HepG2 (cell line): ENCODE measurements around the gene CRTC2. TPM values are rescaled to one million over a fixed set of nuclear protein-coding genes. Genes with fewer than 3 reads are reported as not detected.

Source experiments
- GTF3A ChIP-seq: sonication (generic); formaldehyde crosslinking; conservative IDR thresholded peaks from 2 replicates; pipeline ENCODE4 v1.4.0; 2020; ENCODE audit warnings: mild to moderate bottlenecking, missing genetic modification reagents
- RBM39 ChIP-seq: fragments of 200-400 bp; formaldehyde crosslinking; IDR thresholded peaks from one replicate; pipeline ENCODE4 v1.6.1; 2018; ENCODE audit warnings: antibody characterized with exemption, mild to moderate bottlenecking, low read depth, low read length; ENCODE audit not compliant: poor library complexity, severe bottlenecking
- SMARCC2 ChIP-seq: fragments of 450-650 bp; IDR thresholded peaks from 2 replicates; pipeline ENCODE4 v1.6.1; 2017; ENCODE audit warnings: antibody characterized with exemption, mild to moderate bottlenecking
- TAF1 ChIP-seq: sonication (generic); formaldehyde crosslinking; IDR thresholded peaks from 2 replicates; pipeline ENCODE4 v1.4.0; 2020; ENCODE audit warnings: missing genetic modification reagents
- ZNF296 ChIP-seq: sonication (generic); formaldehyde crosslinking; conservative IDR thresholded peaks from 2 replicates; pipeline ENCODE4 v1.5.0; 2020; ENCODE audit warnings: mild to moderate bottlenecking, missing genetic modification reagents
- ZNF788 ChIP-seq: sonication (generic); formaldehyde crosslinking; IDR thresholded peaks from 2 replicates; pipeline ENCODE4 v1.5.0; 2020; ENCODE audit warnings: mild to moderate bottlenecking, missing genetic modification reagents, borderline replicate concordance
- polyA plus RNA-seq, 8 experiments: library from polyadenylated mRNA; depleted of rRNA in 3 of 8; stranded (reverse) in 7 of 8; unstranded in 1 of 8; fragments of >200 nt; fragmentation: Illumina TruSeq in 4 of 8; extraction: Trizol in 4 of 8; gene quantifications; 2 replicates each; pipeline versions ENCODE4 v1.2.1 to v1.2.3, GENCODE V29; 2011 to 2016; ENCODE audit warnings: low read depth in 4 of 8, missing spikeins in 1 of 8, mixed read lengths in 1 of 8; ENCODE audit not compliant: insufficient read depth in 1 of 8
- total RNA-seq, 5 experiments: library from RNA; depleted of rRNA; stranded (reverse); fragments of >200 nt; fragmentation: Illumina TruSeq; extraction: Trizol; gene quantifications; 2 replicates each; pipeline ENCODE4 v1.2.3, GENCODE V29; 2016; ENCODE audit warnings: low read depth in 1 of 5
- TF ChIP-seq, protein P1 (sequence below): sonication (generic); IDR thresholded peaks from 2 replicates; pipeline ENCODE4 v1.6.1; 2016; ENCODE audit warnings: low read depth, borderline replicate concordance
- TF ChIP-seq, protein P2 (sequence below): sonication (generic); formaldehyde crosslinking; IDR thresholded peaks from 2 replicates; pipeline ENCODE4 v1.5.1; 2020; ENCODE audit warnings: missing genetic modification reagents, mild to moderate bottlenecking, borderline replicate concordance
- TF ChIP-seq, protein P3 (sequence below): sonication (generic); formaldehyde crosslinking; conservative IDR thresholded peaks from 2 replicates; pipeline ENCODE4 v1.8.0; 2022; ENCODE audit warnings: mild to moderate bottlenecking, moderate library complexity, missing genetic modification reagents
- TF ChIP-seq, protein P4 (sequence below): sonication (generic); formaldehyde crosslinking; conservative IDR thresholded peaks from 2 replicates; pipeline ENCODE4 v1.4.0; 2020; ENCODE audit warnings: missing genetic modification reagents
- TF ChIP-seq, protein P5 (sequence below): sonication (generic); formaldehyde crosslinking; IDR thresholded peaks from 2 replicates; pipeline ENCODE4 v1.4.0; 2020; ENCODE audit warnings: missing genetic modification reagents
- TF ChIP-seq, protein P6 (sequence below), 2 experiments: sonication (generic) in 1 of 2; formaldehyde crosslinking in 1 of 2; IDR thresholded peaks; 2 replicates each; pipeline versions ENCODE4 v1.4.0 to v1.6.1; 2016 to 2020; ENCODE audit warnings: borderline replicate concordance in 1 of 2, low read depth in 1 of 2, mild to moderate bottlenecking in 1 of 2, missing genetic modification reagents in 1 of 2
- TF ChIP-seq, protein P7 (sequence below): sonication (generic); formaldehyde crosslinking; IDR thresholded peaks from 2 replicates; pipeline ENCODE4 v1.5.0; 2020; ENCODE audit warnings: mild to moderate bottlenecking, missing genetic modification reagents, borderline replicate concordance

CRTC2 gene
- total and polyA plus RNA-seq, 2 of the 13 experiments (the other 11 are each of a cell fraction or from before 2014, with no cell fraction given), result 6.1 to 26.7 TPM

DNA sequence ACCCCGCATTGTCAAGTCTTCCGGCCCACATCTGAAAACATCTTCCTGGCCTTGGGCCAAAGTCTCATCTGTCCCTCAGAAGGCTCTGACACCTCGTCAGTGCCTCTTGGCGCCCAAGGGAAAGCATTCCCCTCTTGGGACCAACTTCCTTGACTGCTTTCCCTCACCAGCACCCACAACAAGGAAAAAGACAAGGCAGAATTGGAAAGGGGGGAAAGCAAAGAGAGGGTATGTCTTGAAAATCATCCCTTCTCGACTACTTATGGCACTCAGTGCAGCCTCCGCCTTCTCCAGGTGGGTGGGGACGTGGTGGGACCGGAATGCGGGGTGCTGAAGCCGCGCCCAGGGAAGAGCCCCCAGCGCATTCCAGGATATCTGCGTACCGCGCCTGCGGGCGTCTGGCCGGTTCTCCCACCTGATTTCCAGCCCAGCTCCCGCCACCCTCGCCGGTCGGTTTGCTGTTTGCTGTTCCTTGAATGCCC, 5.5 kb upstream of the CRTC2 start (continued):
- TF ChIP-seq, protein P1, sequence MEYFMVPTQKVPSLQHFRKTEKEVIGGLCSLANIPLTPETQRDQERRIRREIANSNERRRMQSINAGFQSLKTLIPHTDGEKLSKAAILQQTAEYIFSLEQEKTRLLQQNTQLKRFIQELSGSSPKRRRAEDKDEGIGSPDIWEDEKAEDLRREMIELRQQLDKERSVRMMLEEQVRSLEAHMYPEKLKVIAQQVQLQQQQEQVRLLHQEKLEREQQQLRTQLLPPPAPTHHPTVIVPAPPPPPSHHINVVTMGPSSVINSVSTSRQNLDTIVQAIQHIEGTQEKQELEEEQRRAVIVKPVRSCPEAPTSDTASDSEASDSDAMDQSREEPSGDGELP, result peak; percentile 23; the same call in 1 of the 2 replicates
- TF ChIP-seq TAF1 (CRISPR knock-in tag) (no peak; the same call in 1 of the 2 replicates), RBM39 (peak; percentile 56), ZNF296 (CRISPR knock-in tag) (no peak), ZNF788 (0 out of 2 replicates have a peak, but pooled peaks have one; percentile 42), SMARCC2 (no peak), GTF3A (CRISPR knock-in tag) (no peak)
- TF ChIP-seq, protein P2, sequence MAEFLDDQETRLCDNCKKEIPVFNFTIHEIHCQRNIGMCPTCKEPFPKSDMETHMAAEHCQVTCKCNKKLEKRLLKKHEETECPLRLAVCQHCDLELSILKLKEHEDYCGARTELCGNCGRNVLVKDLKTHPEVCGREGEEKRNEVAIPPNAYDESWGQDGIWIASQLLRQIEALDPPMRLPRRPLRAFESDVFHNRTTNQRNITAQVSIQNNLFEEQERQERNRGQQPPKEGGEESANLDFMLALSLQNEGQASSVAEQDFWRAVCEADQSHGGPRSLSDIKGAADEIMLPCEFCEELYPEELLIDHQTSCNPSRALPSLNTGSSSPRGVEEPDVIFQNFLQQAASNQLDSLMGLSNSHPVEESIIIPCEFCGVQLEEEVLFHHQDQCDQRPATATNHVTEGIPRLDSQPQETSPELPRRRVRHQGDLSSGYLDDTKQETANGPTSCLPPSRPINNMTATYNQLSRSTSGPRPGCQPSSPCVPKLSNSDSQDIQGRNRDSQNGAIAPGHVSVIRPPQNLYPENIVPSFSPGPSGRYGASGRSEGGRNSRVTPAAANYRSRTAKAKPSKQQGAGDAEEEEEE (CRISPR knock-in tag), result no peak
- TF ChIP-seq, protein P3, sequence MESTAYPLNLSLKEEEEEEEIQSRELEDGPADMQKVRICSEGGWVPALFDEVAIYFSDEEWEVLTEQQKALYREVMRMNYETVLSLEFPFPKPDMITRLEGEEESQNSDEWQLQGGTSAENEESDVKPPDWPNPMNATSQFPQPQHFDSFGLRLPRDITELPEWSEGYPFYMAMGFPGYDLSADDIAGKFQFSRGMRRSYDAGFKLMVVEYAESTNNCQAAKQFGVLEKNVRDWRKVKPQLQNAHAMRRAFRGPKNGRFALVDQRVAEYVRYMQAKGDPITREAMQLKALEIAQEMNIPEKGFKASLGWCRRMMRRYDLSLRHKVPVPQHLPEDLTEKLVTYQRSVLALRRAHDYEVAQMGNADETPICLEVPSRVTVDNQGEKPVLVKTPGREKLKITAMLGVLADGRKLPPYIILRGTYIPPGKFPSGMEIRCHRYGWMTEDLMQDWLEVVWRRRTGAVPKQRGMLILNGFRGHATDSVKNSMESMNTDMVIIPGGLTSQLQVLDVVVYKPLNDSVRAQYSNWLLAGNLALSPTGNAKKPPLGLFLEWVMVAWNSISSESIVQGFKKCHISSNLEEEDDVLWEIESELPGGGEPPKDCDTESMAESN (CRISPR knock-in tag), result no peak
- TF ChIP-seq, protein P4, sequence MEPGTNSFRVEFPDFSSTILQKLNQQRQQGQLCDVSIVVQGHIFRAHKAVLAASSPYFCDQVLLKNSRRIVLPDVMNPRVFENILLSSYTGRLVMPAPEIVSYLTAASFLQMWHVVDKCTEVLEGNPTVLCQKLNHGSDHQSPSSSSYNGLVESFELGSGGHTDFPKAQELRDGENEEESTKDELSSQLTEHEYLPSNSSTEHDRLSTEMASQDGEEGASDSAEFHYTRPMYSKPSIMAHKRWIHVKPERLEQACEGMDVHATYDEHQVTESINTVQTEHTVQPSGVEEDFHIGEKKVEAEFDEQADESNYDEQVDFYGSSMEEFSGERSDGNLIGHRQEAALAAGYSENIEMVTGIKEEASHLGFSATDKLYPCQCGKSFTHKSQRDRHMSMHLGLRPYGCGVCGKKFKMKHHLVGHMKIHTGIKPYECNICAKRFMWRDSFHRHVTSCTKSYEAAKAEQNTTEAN, result no peak
- TF ChIP-seq, protein P5, sequence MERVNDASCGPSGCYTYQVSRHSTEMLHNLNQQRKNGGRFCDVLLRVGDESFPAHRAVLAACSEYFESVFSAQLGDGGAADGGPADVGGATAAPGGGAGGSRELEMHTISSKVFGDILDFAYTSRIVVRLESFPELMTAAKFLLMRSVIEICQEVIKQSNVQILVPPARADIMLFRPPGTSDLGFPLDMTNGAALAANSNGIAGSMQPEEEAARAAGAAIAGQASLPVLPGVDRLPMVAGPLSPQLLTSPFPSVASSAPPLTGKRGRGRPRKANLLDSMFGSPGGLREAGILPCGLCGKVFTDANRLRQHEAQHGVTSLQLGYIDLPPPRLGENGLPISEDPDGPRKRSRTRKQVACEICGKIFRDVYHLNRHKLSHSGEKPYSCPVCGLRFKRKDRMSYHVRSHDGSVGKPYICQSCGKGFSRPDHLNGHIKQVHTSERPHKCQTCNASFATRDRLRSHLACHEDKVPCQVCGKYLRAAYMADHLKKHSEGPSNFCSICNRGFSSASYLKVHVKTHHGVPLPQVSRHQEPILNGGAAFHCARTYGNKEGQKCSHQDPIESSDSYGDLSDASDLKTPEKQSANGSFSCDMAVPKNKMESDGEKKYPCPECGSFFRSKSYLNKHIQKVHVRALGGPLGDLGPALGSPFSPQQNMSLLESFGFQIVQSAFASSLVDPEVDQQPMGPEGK (CRISPR knock-in tag), result peak; percentile 92
- TF ChIP-seq, protein P6, sequence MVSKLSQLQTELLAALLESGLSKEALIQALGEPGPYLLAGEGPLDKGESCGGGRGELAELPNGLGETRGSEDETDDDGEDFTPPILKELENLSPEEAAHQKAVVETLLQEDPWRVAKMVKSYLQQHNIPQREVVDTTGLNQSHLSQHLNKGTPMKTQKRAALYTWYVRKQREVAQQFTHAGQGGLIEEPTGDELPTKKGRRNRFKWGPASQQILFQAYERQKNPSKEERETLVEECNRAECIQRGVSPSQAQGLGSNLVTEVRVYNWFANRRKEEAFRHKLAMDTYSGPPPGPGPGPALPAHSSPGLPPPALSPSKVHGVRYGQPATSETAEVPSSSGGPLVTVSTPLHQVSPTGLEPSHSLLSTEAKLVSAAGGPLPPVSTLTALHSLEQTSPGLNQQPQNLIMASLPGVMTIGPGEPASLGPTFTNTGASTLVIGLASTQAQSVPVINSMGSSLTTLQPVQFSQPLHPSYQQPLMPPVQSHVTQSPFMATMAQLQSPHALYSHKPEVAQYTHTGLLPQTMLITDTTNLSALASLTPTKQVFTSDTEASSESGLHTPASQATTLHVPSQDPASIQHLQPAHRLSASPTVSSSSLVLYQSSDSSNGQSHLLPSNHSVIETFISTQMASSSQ (IDR thresholded peaks at IDR 0.05; ENCODE audit: low read depth), result no peak
- TF ChIP-seq, protein P6 (CRISPR knock-in tag; IDR thresholded peaks at IDR 0.05; ENCODE audit: borderline replicate concordance), result no peak
- TF ChIP-seq, protein P7, sequence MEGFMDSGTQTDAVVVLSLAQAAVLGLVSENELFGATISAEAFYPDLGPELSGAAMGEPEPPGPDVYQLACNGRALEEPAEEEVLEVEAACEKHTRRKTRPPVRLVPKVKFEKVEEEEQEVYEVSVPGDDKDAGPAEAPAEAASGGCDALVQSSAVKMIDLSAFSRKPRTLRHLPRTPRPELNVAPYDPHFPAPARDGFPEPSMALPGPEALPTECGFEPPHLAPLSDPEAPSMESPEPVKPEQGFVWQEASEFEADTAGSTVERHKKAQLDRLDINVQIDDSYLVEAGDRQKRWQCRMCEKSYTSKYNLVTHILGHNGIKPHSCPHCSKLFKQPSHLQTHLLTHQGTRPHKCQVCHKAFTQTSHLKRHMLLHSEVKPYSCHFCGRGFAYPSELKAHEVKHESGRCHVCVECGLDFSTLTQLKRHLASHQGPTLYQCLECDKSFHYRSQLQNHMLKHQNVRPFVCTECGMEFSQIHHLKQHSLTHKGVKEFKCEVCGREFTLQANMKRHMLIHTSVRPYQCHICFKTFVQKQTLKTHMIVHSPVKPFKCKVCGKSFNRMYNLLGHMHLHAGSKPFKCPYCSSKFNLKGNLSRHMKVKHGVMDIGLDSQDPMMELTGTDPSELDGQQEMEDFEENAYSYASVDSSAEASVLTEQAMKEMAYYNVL (CRISPR knock-in tag), result 0 out of 2 replicates have a peak, but pooled peaks have one; percentile 41
